RKO (cell line): Measurements from ENCODE around the gene WRAP53.

Experiments
- DNase-seq: peaks from one replicate; pipeline ENCODE4 v3.0.0-alpha.2; 2016; ENCODE audit warnings: low spot score

Gene WRAP53

GRCh38 chr17:7684851-7685532 is 3.3 kb upstream of the WRAP53 start:
- DNase-seq, result peak; percentile 58

GRCh38 chr17:7685533-7686221 is 2.6 kb upstream of the WRAP53 start:
- peak; percentile 97 for DNase-seq

GRCh38 chr17:7686222-7687071 is 1.8 kb upstream of the WRAP53 start:
- peak; percentile 89 for DNase-seq

GRCh38 chr17:7687072-7687907 is 987 bp upstream of the WRAP53 start, which contains the start of gene TP53:
TSS of gene TP53 (minus strand) at chr17:7687490. CDS start at chr17:7676594, 10,896 bp downstream.
- peak; percentile 98 for DNase-seq

- no peak for DNase-seq
These were observed 585 bp downstream of the WRAP53 start for GRCh38 chr17:7688808-7689316.

- DNase-seq, result no peak
These were observed 7.3 kb downstream of the WRAP53 start for GRCh38 chr17:7695586-7695985.

GRCh38 chr17:7697828-7698588 is 9.7 kb downstream of the WRAP53 start:
- no peak for DNase-seq

GRCh38 chr17:7700510-7700909 is 12.2 kb downstream of the WRAP53 start:
- no peak for DNase-seq

- DNase-seq, result no peak
These were observed 13.4 kb downstream of the WRAP53 start for GRCh38 chr17:7701681-7702080.

GRCh38 chr17:7702776-7703175 is 14.5 kb downstream of the WRAP53 start:
- DNase-seq, result no peak

- peak; percentile 32 for DNase-seq
These were observed 15.6 kb downstream of the WRAP53 start for GRCh38 chr17:7703584-7704479.

- no peak for DNase-seq
These were observed 16.5 kb downstream of the WRAP53 start, which contains the start of gene EFNB3 for GRCh38 chr17:7704601-7705268. TSS of gene EFNB3 (plus strand) at chr17:7705202. CDS start at chr17:7705599, 397 bp downstream.

GRCh38 chr17:7705269-7706255 is 17.3 kb downstream of the WRAP53 start:
- no peak for DNase-seq

- DNase-seq, result no peak
These were observed 18.5 kb downstream of the WRAP53 start for GRCh38 chr17:7706631-7707354.

- DNase-seq, result no peak
These were observed 19.2 kb downstream of the WRAP53 start for GRCh38 chr17:7707446-7707845.

- no peak for DNase-seq
These were observed 19.8 kb downstream of the WRAP53 start for GRCh38 chr17:7707858-7708750.
